D341Med (cell line): ENCODE results near the gene NPC2.

Experiments
- DNase-seq: peaks from one replicate; pipeline ENCODE4 v3.0.0; 2012; ENCODE audit warnings: low spot score

Gene NPC2

GRCh38 chr14:74503291-74503937, 10.3 kb upstream of the NPC2 start:
- no peak for DNase-seq

DNA sequence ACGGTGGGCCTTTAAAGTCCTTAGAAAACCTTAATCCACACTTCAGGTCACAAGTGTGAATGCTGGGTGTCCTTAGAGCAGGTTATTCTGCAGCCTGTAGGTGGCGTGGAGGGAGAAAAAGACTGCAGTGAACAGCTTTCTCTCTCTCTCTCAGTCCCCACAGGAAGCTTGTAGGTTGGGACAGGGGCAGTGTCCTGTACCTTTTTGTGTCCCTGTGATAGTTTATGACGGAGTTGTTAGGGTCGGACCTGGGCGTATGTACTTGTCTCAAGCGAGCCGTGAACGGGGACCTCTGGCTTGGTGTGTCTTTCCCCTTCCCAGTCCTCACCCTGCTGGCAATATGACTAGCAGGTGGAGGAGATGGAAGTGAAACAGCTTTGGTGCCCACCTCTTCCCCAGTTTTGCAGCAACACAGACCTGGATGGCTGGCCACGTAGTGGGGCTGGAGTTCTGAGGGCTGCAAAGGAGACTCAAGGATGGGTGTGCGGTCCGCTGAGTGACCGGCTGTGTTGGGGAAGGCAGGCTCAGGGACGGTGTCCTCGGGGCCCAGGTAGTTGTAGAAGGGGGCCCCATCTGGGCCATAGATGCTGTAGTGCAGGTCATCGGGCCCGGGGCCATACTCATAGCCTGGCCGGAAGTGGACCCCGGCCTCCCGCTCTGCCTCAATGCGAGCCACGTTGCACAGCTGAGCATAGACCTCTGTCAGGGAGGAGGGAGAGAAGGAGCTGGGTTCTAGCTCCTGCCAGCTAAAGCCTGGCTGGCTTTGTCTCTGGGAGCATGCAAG, 9.3 kb upstream of the NPC2 start:
- peak; percentile 61 for DNase-seq

- no peak for DNase-seq
These were observed 8.6 kb upstream of the NPC2 start for GRCh38 chr14:74501691-74502090.

DNA sequence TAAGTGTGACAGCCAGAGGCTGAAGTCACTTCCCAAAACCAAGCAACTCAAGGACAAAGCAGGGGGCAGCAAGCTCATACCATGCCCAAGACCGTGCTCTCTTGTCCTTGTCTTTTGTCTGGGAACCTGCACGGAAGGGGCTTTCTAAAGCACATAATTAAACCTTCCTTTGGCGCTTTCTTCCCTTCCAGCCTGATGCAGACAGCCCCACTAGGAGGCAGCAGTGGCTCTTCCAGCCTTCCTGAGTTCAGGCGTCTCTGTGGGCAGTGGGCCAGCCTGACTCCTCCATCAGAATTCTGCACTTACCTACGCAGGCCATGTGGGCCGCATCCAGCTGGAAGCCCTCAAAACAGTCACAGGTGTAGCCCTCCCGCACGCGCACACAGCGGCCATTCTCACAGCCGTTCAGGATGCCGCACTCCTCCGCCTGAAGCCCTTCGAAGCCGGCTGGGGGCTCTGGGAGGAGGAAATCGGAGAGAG, 8.1 kb upstream of the NPC2 start:
- DNase-seq = peak; percentile 73

- peak; percentile 26 for DNase-seq
These were observed 7.5 kb upstream of the NPC2 start for GRCh38 chr14:74500417-74501134.

DNA sequence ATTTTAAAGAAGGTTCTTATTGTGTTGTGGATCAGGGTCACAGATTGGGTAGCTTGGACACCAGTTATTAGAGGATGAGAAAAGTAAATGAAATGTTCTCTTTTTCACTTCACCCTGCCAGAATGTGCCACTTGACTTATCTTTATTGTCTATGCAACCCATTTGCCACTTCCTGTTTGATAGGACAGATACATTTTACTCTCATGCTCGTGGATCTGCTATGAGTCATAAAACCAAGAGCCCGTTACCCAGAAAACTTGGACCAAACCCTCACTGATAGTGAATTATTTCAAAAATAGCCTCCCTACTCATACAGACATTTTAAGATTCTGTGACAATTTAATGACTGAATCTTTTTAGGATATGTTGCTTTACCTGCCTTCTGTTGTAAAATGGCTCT, 2.3 kb upstream of the NPC2 start:
- no peak for DNase-seq

DNA sequence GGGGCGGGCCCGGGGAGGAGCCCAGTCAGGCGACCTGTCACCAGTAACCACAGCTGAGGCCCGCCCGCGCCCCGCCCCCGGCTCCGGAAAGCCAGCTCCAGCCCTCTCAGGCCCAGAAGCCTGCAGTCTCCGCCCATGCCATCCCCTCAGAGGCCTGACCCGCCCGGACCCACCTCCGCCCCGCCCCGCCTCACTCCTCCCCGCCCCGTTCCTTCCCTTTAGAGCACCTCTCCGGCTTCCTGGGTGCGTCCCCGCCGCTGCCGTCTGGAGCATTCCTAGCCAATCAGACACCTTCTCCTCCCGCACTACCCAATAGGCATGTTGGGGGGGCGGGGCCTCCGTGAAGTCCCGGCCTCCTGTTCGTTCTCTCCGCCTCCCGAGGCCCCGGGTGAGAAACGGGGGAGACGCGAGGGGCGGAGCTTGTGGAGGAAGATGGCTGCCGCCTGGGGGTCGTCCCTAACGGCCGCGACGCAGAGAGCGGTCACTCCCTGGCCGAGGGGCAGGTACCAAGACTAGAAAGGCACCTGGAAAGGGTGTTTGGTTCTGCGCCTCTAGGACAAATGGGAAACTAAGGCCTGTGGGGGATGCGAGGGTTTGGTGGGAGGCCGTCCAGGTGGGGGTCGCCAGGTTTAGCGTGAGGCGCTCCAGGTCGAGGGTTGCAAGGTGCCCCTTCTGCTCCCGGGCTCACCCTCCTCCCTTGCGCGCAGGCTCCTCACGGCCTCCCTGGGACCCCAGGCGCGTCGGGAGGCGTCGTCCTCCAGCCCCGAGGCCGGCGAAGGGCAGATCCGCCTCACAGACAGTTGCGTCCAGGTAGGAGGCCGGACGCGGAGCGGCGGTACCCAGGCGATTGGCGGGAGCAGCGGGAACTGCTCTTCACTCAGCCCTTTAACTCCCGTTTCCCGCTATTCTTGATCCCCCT, 497 bp upstream of the NPC2 start, which contains the start of gene ISCA2:
Gene ISCA2, plus strand, starts transcription at position 423 of the 919 bp plus-strand sequence. Its CDS starts 10 bp downstream, at position 433.
- DNase-seq = peak; percentile 98

DNA sequence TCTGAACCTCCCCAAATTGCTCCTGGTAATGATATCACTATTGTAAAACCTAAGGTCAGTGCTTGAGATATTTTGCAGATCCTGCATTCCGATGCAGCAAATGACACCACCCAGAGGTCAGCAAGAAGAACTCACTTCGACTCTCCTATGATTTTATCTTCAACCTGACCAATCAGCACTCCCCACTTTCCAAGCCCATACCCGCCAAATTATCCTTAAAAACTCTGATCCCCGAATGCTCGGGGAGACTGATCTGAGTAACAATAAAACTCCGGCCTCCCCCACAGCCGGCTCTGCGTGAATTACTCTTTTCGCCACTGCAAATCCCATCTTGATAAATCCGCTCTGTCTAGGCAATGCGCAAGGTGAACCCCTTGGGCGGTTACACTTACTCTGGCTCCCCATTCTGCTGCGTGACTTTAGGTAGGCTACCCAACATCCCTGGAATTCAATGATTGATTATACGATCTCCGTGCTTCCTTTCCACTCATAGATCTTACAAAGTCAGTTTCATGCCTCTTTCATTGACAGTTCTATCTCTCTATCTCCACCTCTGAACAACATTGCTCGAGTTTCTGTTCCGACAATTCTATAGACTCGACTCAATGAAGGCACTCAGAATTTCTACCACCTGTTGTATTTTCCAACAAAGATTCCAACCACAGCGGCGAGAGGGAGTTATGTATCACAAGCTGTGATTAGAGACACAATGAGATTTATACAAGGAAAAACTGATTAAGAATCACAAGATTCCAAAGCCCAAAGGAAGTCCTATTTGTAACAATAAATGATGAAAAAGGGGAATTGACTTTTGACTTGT, 939 bp downstream of the NPC2 start:
- DNase-seq = no peak

DNA sequence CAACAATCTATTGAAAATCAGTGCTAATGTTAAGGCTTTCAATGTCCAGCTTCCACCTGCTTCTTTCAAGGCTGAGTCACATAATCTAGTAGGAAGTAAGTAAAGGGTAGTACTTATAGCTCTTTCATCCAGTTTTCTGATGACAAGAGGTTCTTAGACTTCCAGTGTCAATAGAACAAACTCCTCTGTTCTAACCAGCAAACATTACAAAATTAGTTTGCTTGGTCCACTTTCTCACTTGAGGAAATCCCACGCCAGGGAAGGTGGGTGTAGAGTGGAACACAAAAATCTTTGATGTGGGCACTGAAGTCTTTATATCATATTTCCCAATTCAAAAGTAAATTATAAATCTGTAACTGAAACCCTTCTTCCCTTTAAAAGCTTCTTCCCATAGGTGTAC, 2.6 kb downstream of the NPC2 start:
- no peak for DNase-seq

DNA sequence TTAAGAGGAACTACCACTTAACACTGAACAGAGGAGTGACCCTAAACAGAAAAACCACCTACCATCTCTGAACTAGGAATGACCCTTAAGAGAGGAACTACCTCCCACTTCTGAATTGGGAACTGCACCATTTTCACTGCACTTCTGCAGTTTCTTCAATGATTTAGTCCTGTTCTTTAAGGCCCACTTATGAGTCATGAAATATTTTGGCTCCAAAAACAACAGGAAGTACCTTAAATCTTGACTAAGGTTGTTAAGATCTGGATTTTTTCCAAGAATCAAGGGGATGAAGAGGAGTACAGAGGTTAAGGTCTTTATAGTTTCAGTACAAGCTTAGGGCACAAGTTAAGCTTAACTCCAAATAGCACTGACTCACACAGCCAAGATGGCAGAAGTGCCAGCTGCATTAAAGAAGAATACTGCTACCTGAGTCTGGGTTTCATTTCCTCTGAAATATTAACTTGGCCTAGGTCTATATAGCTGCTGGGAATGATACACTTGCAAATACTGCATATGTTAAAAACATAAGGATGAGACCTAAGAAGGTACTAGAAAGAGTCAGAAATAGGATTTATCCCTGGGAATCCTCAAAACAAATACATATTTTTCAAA, 4.2 kb downstream of the NPC2 start:
- no peak for DNase-seq

DNA sequence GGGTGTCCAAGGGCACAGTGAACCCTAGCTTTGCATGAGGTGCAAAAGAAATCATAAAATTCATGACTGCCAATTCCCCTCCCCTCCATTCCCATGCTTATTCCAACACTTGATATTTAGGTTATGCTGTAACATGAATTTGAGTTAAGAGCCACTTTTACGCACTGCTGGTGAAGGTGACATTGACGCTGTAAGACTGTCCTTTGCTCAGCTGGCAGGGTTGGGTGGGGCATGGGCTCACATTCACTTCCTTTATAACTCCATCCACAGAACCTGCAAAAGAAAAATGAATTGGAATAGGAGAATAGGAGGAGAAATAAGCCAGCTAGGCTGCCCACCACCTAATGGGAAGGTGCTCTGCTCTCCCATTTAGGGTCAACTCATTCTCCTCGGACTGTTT, 6.9 kb downstream of the NPC2 start:
- DNase-seq = no peak

- DNase-seq = no peak
These were observed 9.8 kb downstream of the NPC2 start for GRCh38 chr14:74483321-74483720.

DNA sequence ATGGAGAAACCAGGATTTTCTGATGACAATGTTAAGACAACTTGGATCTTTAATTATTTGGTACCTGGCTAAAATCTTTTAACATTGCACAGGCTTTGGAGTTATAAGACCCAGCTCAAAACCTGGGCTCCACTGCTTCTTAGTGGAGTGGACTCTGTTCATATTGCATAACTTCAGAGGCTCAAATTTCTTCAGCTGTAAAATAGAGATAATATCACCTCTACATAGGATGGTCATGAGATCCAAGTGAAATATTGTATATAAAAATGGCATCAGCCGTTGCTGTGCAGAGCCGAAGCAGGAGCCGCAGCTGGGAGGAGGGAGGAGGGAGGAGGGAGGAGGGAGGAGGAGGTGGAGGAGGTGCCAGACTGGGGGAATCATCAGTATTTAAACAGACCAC, 10.5 kb downstream of the NPC2 start:
- no peak for DNase-seq

- no peak for DNase-seq
These were observed 13.1 kb downstream of the NPC2 start for GRCh38 chr14:74480046-74480445.

- DNase-seq = peak; percentile 57
These were observed 14.0 kb downstream of the NPC2 start for GRCh38 chr14:74478996-74479635.

DNA sequence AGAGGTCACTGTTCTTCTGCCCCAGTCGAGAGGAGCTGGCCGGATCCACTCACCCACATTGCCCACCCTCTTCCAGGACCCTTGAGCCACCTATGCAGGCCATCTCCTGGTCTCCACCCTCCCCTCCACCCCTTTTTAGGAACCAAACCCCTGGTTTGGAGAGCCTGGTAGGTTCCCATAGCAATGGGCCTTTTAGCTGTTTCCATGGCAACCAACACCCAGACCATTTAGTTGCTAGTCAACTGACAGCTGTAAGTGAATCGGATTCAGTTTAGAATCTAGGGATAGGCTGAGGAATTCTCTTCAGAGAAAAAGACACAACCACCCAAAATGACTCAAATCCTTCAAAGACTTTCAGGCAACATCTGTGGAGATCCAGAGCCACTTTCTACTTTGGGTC, 16.5 kb downstream of the NPC2 start:
- no peak for DNase-seq

DNA sequence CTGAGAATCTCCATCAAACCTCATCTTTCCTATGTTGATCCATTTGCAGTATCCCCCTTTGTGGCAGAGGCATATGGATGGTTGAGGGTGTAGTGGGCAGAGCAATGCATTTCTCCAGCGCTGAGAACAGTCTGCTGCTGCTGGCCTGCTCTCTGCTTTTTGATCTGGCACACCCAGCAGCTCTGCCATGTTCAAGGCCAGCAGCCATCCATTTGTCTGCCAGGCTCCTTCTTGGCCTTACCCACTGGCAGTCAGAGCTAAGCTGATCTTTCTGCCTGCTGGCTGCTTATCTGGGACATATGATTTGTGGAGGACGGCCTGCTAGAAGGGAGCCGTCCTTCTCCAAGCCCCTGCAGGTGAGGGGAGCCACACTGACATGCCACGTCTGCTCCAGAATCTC, 17.0 kb downstream of the NPC2 start:
- no peak for DNase-seq

- no peak for DNase-seq
These were observed 17.4 kb downstream of the NPC2 start for GRCh38 chr14:74475678-74476077.

- no peak for DNase-seq
These were observed 18.7 kb downstream of the NPC2 start for GRCh38 chr14:74474376-74474775.

GRCh38 chr14:74472601-74473000, 20.5 kb downstream of the NPC2 start:
- no peak for DNase-seq
